ENCODE data around the gene TCF12.
A peak's percentile ranks its signal among the peaks of the same experiment; 100 is the strongest.

TCF12 gene

GRCh38 chr15:57224664-57225063, 306.2 kb downstream of the TCF12 start:
- no peak for DNase-seq

GRCh38 chr15:57227166-57227565, 308.7 kb downstream of the TCF12 start:
- DNase-seq, result no peak

- no peak for DNase-seq
Measured at GRCh38 chr15:57227899-57228298, 309.5 kb downstream of the TCF12 start.

GRCh38 chr15:57228395-57228794, 310.0 kb downstream of the TCF12 start:
- DNase-seq, result no peak

- no peak for DNase-seq
Measured at GRCh38 chr15:57229051-57229450, 310.6 kb downstream of the TCF12 start.

GRCh38 chr15:57231559-57231958, 313.1 kb downstream of the TCF12 start:
- DNase-seq, result no peak

GRCh38 chr15:57234156-57234555, 315.7 kb downstream of the TCF12 start:
- DNase-seq, result no peak

- no peak for DNase-seq
Measured at GRCh38 chr15:57235186-57235585, 316.7 kb downstream of the TCF12 start.

GRCh38 chr15:57235873-57236272, 317.4 kb downstream of the TCF12 start:
- no peak for DNase-seq

- DNase-seq, result no peak
Measured at GRCh38 chr15:57236561-57237300, 318.3 kb downstream of the TCF12 start.

GRCh38 chr15:57237301-57237642, 318.8 kb downstream of the TCF12 start:
- DNase-seq, result no peak

- no peak for DNase-seq
Measured at GRCh38 chr15:57237676-57238075, 319.2 kb downstream of the TCF12 start.

- DNase-seq, result no peak
Measured at GRCh38 chr15:57245130-57245529, 326.7 kb downstream of the TCF12 start.

GRCh38 chr15:57245714-57246113, 327.3 kb downstream of the TCF12 start:
- no peak for DNase-seq

- no peak for DNase-seq
Measured at GRCh38 chr15:57248074-57248473, 329.6 kb downstream of the TCF12 start.

- DNase-seq, result no peak
Measured at GRCh38 chr15:57251308-57251707, 332.9 kb downstream of the TCF12 start.

- no peak for DNase-seq
Measured at GRCh38 chr15:57251941-57252340, 333.5 kb downstream of the TCF12 start.

GRCh38 chr15:57253082-57253481, 334.6 kb downstream of the TCF12 start:
- DNase-seq, result no peak

- no peak for DNase-seq
Measured at GRCh38 chr15:57253500-57253899, 335.1 kb downstream of the TCF12 start.

GRCh38 chr15:57255751-57256341, 337.4 kb downstream of the TCF12 start:
- no peak for DNase-seq

GRCh38 chr15:57256939-57257338, 338.5 kb downstream of the TCF12 start:
- no peak for DNase-seq

- peak in 1 of 2 donors; percentile 5 for DNase-seq
Measured at GRCh38 chr15:57259568-57260040, 341.2 kb downstream of the TCF12 start.

- DNase-seq, result no peak
Measured at GRCh38 chr15:57263520-57263919, 345.1 kb downstream of the TCF12 start.

- DNase-seq, result no peak
Measured at GRCh38 chr15:57272771-57273357, 354.4 kb downstream of the TCF12 start.

Data from CD4-positive, alpha-beta T cell treated with Interferon alpha-2 for 1 hour (primary cell).